GM12892 (cell line): Measurements from ENCODE around the gene RRP1.

ENCODE experiments used
- POLR2A ChIP-seq: IDR thresholded peaks from 2 replicates; pipeline ENCODE4 v1.6.1; 2011; ENCODE audit warnings: low read depth, low read length, control low read depth
- POLR2AphosphoS5 ChIP-seq: IDR thresholded peaks from 2 replicates; pipeline ENCODE4 v1.6.1; 2011; ENCODE audit warnings: low read depth, low read length, control low read depth

GRCh38 chr21:43846430-43846829, 57.1 kb downstream of the RRP1 start:
- no peak for TF ChIP-seq POLR2AphosphoS5
- TF ChIP-seq POLR2A = no peak
